Stomach (tissue), 9 donors: ENCODE results near the gene RGS11. TPM values are rescaled to one million over a fixed set of nuclear protein-coding genes. Genes with fewer than 3 reads are reported as not detected.

Source experiments
- DNase-seq, 2 donors: peaks; one replicate each; pipeline versions ENCODE4 v3.0.0 to v3.0.0-alpha.2; 2013 to 2019
- H3K27ac ChIP-seq, 5 donors: fragments of 200-600 bp in 4 of 5; sonication (generic) in 4 of 5; one replicate each; pipeline ENCODE4 v1.5.1; 2013 to 2019; ENCODE audit warnings: mild to moderate bottlenecking in 1 of 5, moderate library complexity in 1 of 5
- H3K27me3 ChIP-seq, 3 donors: fragments of 200-600 bp; sonication (generic); one replicate each; pipeline ENCODE4 v1.5.1; 2017 to 2019; ENCODE audit warnings: mixed run types in 1 of 3
- H3K36me3 ChIP-seq, 4 donors: fragments of 200-600 bp; sonication (generic); 1 replicate in 3 of 4; 2 replicates in 1 of 4; pipeline ENCODE4 v1.5.1; 2016 to 2019
- H3K4me1 ChIP-seq, 4 donors: fragments of 200-600 bp; sonication (generic); one replicate each; pipeline ENCODE4 v1.5.1; 2016 to 2019
- H3K4me3 ChIP-seq, 4 donors: fragments of 200-600 bp; sonication (generic) in 3 of 4; one replicate each; pipeline ENCODE4 v1.5.1; 2016 to 2019; ENCODE audit warnings: mild to moderate bottlenecking in 1 of 4
- H3K9me3 ChIP-seq, 4 donors: fragments of 200-600 bp; sonication (generic); one replicate each; pipeline ENCODE4 v1.5.1; 2016 to 2019
- CTCF ChIP-seq, 7 experiments: fragments of 450-650 bp in 4 of 7; fragments of 200-600 bp in 3 of 7; sonication (generic) in 3 of 7; IDR thresholded peaks; one replicate each; pipeline ENCODE4 v1.5.1; 2016 to 2019; ENCODE audit warnings: antibody characterized with exemption in 7 of 7, control low read depth in 2 of 7, mild to moderate bottlenecking in 1 of 7
- EP300 ChIP-seq: sonication (generic); formaldehyde crosslinking; IDR thresholded peaks from one replicate; pipeline ENCODE4 v1.6.1; 2017; ENCODE audit warnings: antibody characterized with exemption
- POLR2A ChIP-seq, 4 donors: fragments of 450-650 bp; IDR thresholded peaks; one replicate each; pipeline ENCODE4 v1.6.1; 2016; ENCODE audit warnings: antibody characterized with exemption in 4 of 4, control low read depth in 2 of 4, mild to moderate bottlenecking in 1 of 4, moderate library complexity in 1 of 4
- POLR2AphosphoS5 ChIP-seq, 3 donors: sonication (generic); formaldehyde crosslinking; IDR thresholded peaks; one replicate each; pipeline ENCODE4 v1.6.1; 2016; ENCODE audit warnings: antibody characterized with exemption in 3 of 3
- WGBS, 5 donors: extraction: QIAGEN DNeasy Blood & Tissue Kit in 3 of 5; methylation state at CpG; one replicate each; pipeline versions ENCODE4 v1.1.5 to v1.1.7; 2013 to 2018; 5-methylcytosine and 5-hydroxymethylcytosine counted together
- intact Hi-C: fragments of 100-400 bp; cut with DNase I; formaldehyde crosslinking; loops from one replicate; pipeline ENCODE4 v1.15.1; 2023; ENCODE audit warnings: low total_unique reads
- polyA plus RNA-seq, 3 donors: library from polyadenylated mRNA; stranded (reverse); fragments of 200-250 nt; gene quantifications; one replicate each; pipeline ENCODE4 v1.2.3, GENCODE V29; 2013
- total RNA-seq, 5 donors: library from RNA; depleted of rRNA; stranded (reverse); fragments of >200 nt; gene quantifications; one replicate each; pipeline versions ENCODE4 v1.1.0 to v1.2.3, GENCODE V29; 2014 to 2016
- donor health status: healthy with polysubstance abuse.
- donor health status: Bipolar disorder and iron deficiency.
- donor health status: healthy.

RGS11 gene
- total and polyA plus RNA-seq, 8 donors, result 2.6 to 26.3 (median 9.6) TPM

GRCh38 chr16:284204-285120 is 8.7 kb upstream of the RGS11 start:
- intact Hi-C loops, result no loop called here
- DNase-seq, result peak in 1 of 2 donors; percentile 40
- 50 to 87% (median 81%) methylated on average over 34 to 52 of the region's 52 CpGs for WGBS, 5 donors

GRCh38 chr16:283033-283805 is 7.5 kb upstream of the RGS11 start, which contains the start of gene PDIA2:
TSS of gene PDIA2 (plus strand) at chr16:283164. CDS start at chr16:283170, 6 bp downstream.
- no peaks in the 10 kb centered on the region for H3K9me3 ChIP-seq
- WGBS, 5 donors, result 30 to 55% (median 52%) methylated on average over 15 to 25 of the region's 25 CpGs
- peak within 1 kb of the TSS; percentile 34 to 68 (median 59) for H3K27ac ChIP-seq
- intact Hi-C loops, result no loop called here
- peak in 1 of 2 donors; percentile 81 for DNase-seq
- peak within 1 kb of the TSS; percentile 19 to 36 (median 30) for H3K4me3 ChIP-seq
- peaks cover 0 to 40% (median 26%) of the 10 kb centered on the region in 3 donors for H3K27me3 ChIP-seq
- TF ChIP-seq POLR2A (IDR thresholded peaks at IDR 0.05) (peak in 1 of 4 donors; percentile 15), CTCF (IDR thresholded peaks at IDR 0.05) (no peak), EP300 (no peak), POLR2AphosphoS5 (IDR thresholded peaks at IDR 0.05) (peak in 2 of 3 donors; percentile 49 to 51)
- peaks cover 2 to 29% (median 18%) of the 10 kb centered on the region in 4 donors for H3K36me3 ChIP-seq
- H3K4me1 ChIP-seq, result peaks cover 8 to 64% (median 38%) of the 10 kb centered on the region in 4 donors

More at GRCh38 chr16:284204-285120, 8.7 kb upstream of the RGS11 start:
- Histone ChIP-seq H3K4me1 (peaks cover 8 to 61% (median 34%) of the 10 kb centered on the region in 4 donors), H3K36me3 (peaks cover 14 to 41% (median 30%) of the 10 kb centered on the region in 4 donors), H3K27me3 (peaks cover 0 to 35% (median 26%) of the 10 kb centered on the region in 3 donors), H3K9me3 (no peaks in the 10 kb centered on the region), H3K27ac (peak overlapping the region in 1 of 5 donors; percentile 26), H3K4me3 (peak overlapping the region in 3 of 4 donors; percentile 28 to 36 (median 31))
- no peak for TF ChIP-seq CTCF (IDR thresholded peaks at IDR 0.05)
- TF ChIP-seq POLR2A (IDR thresholded peaks at IDR 0.05), result no peak
- no peak for TF ChIP-seq EP300
- TF ChIP-seq POLR2AphosphoS5 (IDR thresholded peaks at IDR 0.05), result no peak

GRCh38 chr16:282491-282890 is 6.7 kb upstream of the RGS11 start:
- Histone ChIP-seq H3K4me3 (peak overlapping the region in 1 of 4 donors; percentile 36), H3K4me1 (peaks cover 8 to 61% (median 36%) of the 10 kb centered on the region in 4 donors), H3K36me3 (peaks cover 0 to 22% (median 10%) of the 10 kb centered on the region in 4 donors), H3K27me3 (peaks cover 0 to 40% (median 26%) of the 10 kb centered on the region in 3 donors), H3K27ac (peak overlapping the region; percentile 34 to 68 (median 59)), H3K9me3 (no peaks in the 10 kb centered on the region)
- TF ChIP-seq EP300 (no peak), CTCF (IDR thresholded peaks at IDR 0.05) (no peak), POLR2AphosphoS5 (IDR thresholded peaks at IDR 0.05) (no peak), POLR2A (IDR thresholded peaks at IDR 0.05) (no peak)
- intact Hi-C loops, result no loop called here
- WGBS, 5 donors, result 74 to 79% (median 78%) methylated on average over 7 to 22 of the region's 22 CpGs
- DNase-seq, result no peak
